ENCODE measurements around the gene EHD2.

Gene EHD2

GRCh38 chr19:47696635-47697034 is 16.6 kb upstream of the EHD2 start:
- H4K20me1 ChIP-seq (ENCODE audit: low read depth, low read length) = no peaks in the 10 kb centered on the region
- no peaks in the 10 kb centered on the region for H3K79me2 ChIP-seq (ENCODE audit: insufficient read depth, low read length)
- H2AFZ ChIP-seq (ENCODE audit: low read depth, low read length, severe bottlenecking) = no peak overlapping the region
- H3K36me3 ChIP-seq (ENCODE audit: low read length) = no peaks in the 10 kb centered on the region
- no peak overlapping the region for H3K4me2 ChIP-seq (ENCODE audit: low read depth, low read length, poor library complexity, severe bottlenecking)
- no peak overlapping the region for H3K9ac ChIP-seq (ENCODE audit: low read length)
- H3F3A ChIP-seq (ENCODE audit: insufficient read depth) = no peaks in the 10 kb centered on the region
- no peaks in the 10 kb centered on the region for H3K9me3 ChIP-seq (ENCODE audit: insufficient read depth, low read length)
- no peak overlapping the region for H3K27ac ChIP-seq (ENCODE audit: low read depth, low read length)
- no peaks in the 10 kb centered on the region for H3K9me2 ChIP-seq (replicated peaks; ENCODE audit: insufficient read depth, low read length)
- H3K4me3 ChIP-seq (ENCODE audit: insufficient read depth, low read length, poor library complexity, severe bottlenecking) = no peak overlapping the region
- TF ChIP-seq CTCF (IDR thresholded peaks at IDR 0.05; ENCODE audit: insufficient read depth, low read length, poor library complexity, severe bottlenecking) (no peak), EZH2phosphoT487 (conservative IDR thresholded peaks at IDR 0.05; ENCODE audit: low read length) (no peak)
- no peaks in the 10 kb centered on the region for H3K27me3 ChIP-seq (ENCODE audit: low read length)

- H3K79me2 ChIP-seq (ENCODE audit: insufficient read depth, low read length) = no peaks in the 10 kb centered on the region
- no peak overlapping the region for H3K9ac ChIP-seq (ENCODE audit: low read length)
- no peak overlapping the region for H3K4me2 ChIP-seq (ENCODE audit: low read depth, low read length, poor library complexity, severe bottlenecking)
- no peaks in the 10 kb centered on the region for H3K9me3 ChIP-seq (ENCODE audit: insufficient read depth, low read length)
- no peaks in the 10 kb centered on the region for H3K36me3 ChIP-seq (ENCODE audit: low read length)
- no peak for TF ChIP-seq EZH2phosphoT487 (conservative IDR thresholded peaks at IDR 0.05; ENCODE audit: low read length)
- TF ChIP-seq CTCF (IDR thresholded peaks at IDR 0.05; ENCODE audit: insufficient read depth, low read length, poor library complexity, severe bottlenecking) = peak; percentile 86
- H3F3A ChIP-seq (ENCODE audit: insufficient read depth) = no peaks in the 10 kb centered on the region
- no peak overlapping the region for H3K27ac ChIP-seq (ENCODE audit: low read depth, low read length)
- H4K20me1 ChIP-seq (ENCODE audit: low read depth, low read length) = no peaks in the 10 kb centered on the region
- H2AFZ ChIP-seq (ENCODE audit: low read depth, low read length, severe bottlenecking) = no peak overlapping the region
- no peaks in the 10 kb centered on the region for H3K27me3 ChIP-seq (ENCODE audit: low read length)
- no peaks in the 10 kb centered on the region for H3K9me2 ChIP-seq (replicated peaks; ENCODE audit: insufficient read depth, low read length)
- H3K4me3 ChIP-seq (ENCODE audit: insufficient read depth, low read length, poor library complexity, severe bottlenecking) = no peak overlapping the region
Measured at GRCh38 chr19:47697863-47698609, 15.2 kb upstream of the EHD2 start.

GRCh38 chr19:47698631-47699359 is 14.4 kb upstream of the EHD2 start:
- H3K79me2 ChIP-seq (ENCODE audit: insufficient read depth, low read length) = no peaks in the 10 kb centered on the region
- H3K36me3 ChIP-seq (ENCODE audit: low read length) = no peaks in the 10 kb centered on the region
- no peak overlapping the region for H3K4me2 ChIP-seq (ENCODE audit: low read depth, low read length, poor library complexity, severe bottlenecking)
- no peak overlapping the region for H2AFZ ChIP-seq (ENCODE audit: low read depth, low read length, severe bottlenecking)
- H3K27me3 ChIP-seq (ENCODE audit: low read length) = no peaks in the 10 kb centered on the region
- no peak overlapping the region for H3K9ac ChIP-seq (ENCODE audit: low read length)
- no peaks in the 10 kb centered on the region for H4K20me1 ChIP-seq (ENCODE audit: low read depth, low read length)
- TF ChIP-seq EZH2phosphoT487 (conservative IDR thresholded peaks at IDR 0.05; ENCODE audit: low read length) (no peak), CTCF (IDR thresholded peaks at IDR 0.05; ENCODE audit: insufficient read depth, low read length, poor library complexity, severe bottlenecking) (no peak)
- H3K27ac ChIP-seq (ENCODE audit: low read depth, low read length) = no peak overlapping the region
- H3F3A ChIP-seq (ENCODE audit: insufficient read depth) = no peaks in the 10 kb centered on the region
- H3K9me2 ChIP-seq (replicated peaks; ENCODE audit: insufficient read depth, low read length) = no peaks in the 10 kb centered on the region
- H3K9me3 ChIP-seq (ENCODE audit: insufficient read depth, low read length) = no peaks in the 10 kb centered on the region
- no peak overlapping the region for H3K4me3 ChIP-seq (ENCODE audit: insufficient read depth, low read length, poor library complexity, severe bottlenecking)

Measured in SU-DHL-6 (cell line).